GM21717 (cell line): Measurements from ENCODE around the gene HTATIP2.
"Not testable (repeated sequence)": the region's sequence is repeated elsewhere in the genome, so short reads cannot be mapped to it uniquely, and the experiment has no call there.

Experiments
- ATAC-seq: cut with Tn5 transposase; IDR thresholded peaks from one replicate; pipeline ENCODE4 v1.9.1; 2021; ENCODE audit warnings: mild to moderate bottlenecking, moderate library complexity; ENCODE audit not compliant: unreplicated experiment

Gene HTATIP2

GRCh38 chr11:20369826-20370225 lies 6.3 kb downstream of the HTATIP2 start:
- no peak for ATAC-seq

GRCh38 chr11:20372081-20372626 lies 8.6 kb downstream of the HTATIP2 start:
- no peak for ATAC-seq

DNA sequence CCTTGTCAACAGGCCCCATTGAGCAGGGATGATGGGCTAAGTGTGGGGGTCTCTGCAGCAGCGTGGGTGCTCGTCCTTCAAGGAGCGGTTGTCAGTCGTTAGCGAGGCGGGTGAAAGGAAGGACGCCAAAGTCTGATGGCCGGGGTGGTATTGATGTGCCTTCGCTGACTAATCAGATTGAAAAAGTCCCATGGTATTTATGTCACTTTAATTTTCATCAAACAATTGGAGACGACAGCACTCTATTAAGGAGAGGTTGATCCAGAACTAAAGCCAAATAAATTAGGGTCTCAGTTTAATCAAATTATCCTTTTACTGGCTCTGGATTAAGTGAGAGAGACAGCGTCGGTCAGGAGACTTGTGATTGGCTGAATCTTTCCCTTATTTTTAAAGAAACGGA lies 9.6 kb downstream of the HTATIP2 start:
- ATAC-seq: no peak

- ATAC-seq: no peak
Observed at GRCh38 chr11:20373568-20374209, 10.2 kb downstream of the HTATIP2 start.

DNA sequence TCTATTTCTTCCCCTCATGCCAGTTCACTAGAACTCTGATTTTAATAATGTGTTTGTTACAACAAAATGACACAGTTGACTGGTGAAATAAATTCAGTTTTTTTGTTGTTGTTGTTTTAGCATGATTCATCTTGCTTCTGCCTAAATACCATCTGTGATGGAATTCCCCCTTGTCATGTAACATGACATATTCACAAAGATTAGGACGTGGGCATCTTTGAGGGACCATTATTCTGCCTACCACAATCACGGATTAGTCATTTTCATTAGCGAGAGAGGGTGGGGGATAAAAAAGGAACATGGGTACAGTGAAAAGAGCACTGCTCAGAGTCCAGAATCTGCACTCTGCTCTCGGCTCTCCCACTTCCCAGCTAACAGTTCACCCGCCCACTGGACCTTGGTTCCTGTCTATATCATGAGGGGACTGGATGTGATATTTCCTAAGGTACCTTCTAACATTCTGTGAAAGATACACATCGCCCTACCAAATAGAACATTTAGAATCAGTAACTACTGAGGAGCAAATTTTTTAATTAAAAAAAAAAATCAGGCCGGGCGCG lies 11.3 kb downstream of the HTATIP2 start:
- no peak for ATAC-seq

GRCh38 chr11:20376162-20376730 lies 12.7 kb downstream of the HTATIP2 start:
- no peak for ATAC-seq

- not testable (repeated sequence) for ATAC-seq
Observed at GRCh38 chr11:20385996-20386395, 22.5 kb downstream of the HTATIP2 start.

DNA sequence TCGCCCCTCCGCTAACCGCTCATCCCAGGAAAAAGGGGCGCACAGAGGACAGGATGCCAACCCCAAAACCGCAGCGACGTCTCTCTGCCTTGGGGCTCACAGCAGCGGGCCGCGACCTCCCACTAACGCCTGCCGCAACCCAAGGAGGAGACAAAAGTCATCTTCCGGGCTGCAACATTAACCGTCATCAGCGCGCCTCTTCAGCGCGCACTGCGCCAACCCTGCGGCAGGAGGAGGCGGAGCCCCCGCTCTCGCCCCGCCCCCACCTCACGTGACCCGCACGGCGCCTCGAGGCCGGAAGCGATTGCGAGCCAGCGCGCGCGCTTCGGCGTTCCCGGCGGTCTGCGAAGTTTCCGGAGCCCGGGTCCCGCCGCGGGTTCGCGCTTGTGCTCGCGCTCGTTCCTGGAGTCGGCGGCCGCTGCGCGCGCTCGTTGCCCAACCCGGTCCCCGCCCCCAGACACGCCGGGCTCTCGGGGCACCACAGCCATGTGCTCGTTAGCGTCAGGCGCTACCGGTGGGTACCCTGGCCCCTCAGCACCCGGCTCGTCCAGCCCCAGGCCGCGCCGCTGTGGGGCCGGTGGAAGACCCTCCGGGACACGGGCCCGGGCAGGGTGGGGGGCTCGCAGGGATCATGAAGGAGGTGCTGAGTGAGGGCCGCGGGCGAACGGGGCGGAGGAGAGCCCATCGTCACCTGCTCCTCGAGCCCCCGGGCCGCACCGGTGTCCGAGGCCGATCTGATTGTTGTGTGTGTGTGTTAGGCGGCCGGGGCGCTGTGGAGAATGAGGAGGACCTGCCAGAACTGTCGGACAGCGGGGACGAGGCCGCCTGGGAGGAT lies 24.0 kb downstream of the HTATIP2 start, which contains the start of gene PRMT3:
PRMT3 (plus strand) TSS at position 456 of the 835 bp plus-strand sequence; CDS start at position 487, 31 bp downstream.
- ATAC-seq: peak; percentile 79

DNA sequence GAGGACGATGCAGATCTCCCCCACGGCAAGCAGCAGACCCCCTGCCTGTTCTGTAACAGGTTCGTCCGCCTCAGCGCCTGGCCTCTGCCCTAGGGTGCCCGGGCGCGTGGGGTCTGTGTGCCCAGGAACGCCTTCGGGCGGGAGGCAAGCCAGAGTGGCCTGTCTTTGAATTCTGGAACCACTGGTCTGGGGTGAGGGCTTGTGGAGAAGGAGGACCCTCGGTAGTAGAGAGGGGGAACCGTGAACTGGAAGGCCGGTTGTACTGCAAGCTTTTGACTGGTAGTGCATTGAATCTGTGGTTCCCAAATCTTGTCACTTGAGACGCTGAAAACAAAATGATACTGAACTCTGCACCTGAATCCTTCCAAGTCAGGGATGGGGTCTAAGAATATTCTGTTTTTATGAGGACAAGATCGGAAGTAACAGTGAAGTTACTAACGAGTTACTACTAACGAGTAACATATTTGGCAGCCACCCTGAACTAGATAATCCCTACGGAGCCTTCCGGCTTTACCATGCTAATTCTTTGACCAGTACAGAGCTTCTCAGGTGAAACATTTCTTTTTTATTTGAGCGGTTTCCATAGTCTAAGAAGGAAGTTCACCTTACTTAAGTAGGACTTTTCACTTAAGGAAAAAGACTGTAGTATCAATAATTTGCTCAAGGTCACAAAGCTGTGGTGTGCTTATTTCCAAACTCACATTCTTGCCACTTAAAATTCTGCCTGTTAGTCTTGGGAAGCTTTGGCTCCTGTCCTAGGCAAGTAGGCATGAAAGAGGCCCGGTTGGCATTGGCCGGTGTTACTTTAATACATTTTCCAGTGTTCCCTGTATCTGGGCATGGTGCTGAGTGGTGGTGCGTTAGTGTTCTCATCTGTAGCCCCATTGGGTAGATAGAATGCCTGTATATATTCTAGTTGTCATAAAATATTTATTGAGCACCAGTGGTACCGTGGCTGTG lies 24.9 kb downstream of the HTATIP2 start:
- ATAC-seq: peak; percentile 24

- peak; percentile 72 for ATAC-seq
Observed at GRCh38 chr11:20397281-20397680, 33.8 kb downstream of the HTATIP2 start.

- no peak for ATAC-seq
Observed at GRCh38 chr11:20399498-20399897, 36.0 kb downstream of the HTATIP2 start.

DNA sequence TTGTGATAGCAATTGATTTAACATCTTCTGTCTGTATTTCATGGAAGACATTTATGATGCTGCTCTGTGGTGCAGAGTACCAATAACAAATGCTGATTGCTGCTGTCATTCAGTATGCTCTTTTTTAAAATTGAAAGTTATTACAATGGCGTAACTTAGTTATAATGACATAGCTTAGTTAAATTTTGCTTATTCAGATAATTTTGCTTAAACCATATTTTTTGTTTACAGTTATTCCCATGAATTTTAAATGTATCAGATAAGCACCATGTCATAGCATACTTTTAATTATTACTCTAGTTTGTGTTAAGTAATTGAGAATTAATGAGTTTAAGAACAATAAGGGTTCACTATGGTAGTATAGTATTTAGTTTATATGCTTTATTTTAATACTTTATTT lies 39.5 kb downstream of the HTATIP2 start:
- no peak for ATAC-seq

DNA sequence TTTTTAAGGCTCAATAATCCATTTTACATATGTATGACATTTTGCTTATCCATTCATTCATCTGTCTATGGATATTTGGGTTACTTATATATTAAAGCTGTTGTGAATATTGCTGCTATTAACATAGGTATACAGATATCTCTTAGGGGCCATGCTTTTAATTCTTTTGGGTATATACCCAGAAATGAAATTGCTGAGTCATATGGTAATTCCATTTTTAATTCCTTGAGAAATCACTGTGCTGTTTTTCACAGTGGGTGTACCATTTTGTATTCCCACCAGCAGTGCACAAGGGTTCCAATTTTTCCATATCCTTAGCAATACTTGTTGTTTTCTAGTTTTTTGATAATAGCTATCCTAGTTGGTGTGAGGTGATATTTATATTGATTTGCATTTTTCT lies 43.0 kb downstream of the HTATIP2 start:
- ATAC-seq: no peak

DNA sequence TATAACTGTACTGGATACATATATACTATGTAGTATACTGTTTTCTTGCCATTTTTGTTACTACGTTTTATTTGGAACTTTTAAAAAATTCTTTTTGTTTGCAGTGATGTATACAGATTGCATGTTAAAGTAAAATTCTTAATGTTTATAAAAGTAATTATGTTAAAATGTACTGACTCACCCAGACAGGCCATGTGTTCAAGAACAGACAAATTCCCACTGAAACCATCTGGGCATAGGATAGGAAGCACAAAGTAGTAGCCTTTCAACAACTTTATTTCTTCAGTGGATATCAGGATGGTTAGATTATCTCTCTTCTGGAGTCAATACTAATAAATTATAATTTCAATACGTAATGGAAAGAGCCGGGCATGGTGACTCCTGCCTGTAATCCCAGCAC lies 43.8 kb downstream of the HTATIP2 start:
- no peak for ATAC-seq

DNA sequence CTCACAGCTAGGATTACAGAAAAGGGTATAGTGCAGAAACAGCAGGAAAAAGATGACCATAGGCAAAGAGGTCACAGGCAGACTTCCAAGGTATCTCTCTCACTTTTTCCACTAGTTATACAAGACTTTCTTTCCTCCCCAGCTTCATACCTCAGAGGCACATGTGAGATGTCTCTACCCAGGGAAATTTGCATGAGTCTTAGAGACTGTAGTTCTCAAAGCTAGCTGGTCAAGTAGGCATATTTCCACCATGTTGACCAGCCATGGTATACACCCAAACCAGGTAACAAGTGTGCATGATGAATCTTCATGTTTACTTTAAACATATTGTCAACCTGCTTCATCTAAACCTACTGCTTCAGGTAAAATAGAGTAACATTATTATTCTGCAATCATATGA lies 51.9 kb downstream of the HTATIP2 start:
- ATAC-seq: no peak

DNA sequence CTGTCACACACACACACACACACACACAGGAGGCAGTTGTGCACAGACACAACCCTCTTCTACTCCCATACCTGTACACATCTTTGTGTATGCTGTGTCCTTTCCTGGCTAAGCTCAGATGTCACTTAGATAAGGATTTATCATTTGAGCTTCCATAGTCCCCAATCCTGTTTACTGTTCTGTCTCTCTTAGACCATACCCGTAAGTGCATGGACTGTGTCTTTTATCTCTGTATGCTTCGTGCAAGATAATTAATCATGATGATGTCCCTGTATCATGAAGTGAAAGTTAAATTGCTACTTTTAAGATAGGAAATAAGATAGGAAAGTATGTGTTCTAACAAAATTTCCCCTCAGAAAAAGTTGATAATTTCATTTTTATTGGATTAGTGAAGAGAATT lies 54.3 kb downstream of the HTATIP2 start:
- ATAC-seq: no peak

DNA sequence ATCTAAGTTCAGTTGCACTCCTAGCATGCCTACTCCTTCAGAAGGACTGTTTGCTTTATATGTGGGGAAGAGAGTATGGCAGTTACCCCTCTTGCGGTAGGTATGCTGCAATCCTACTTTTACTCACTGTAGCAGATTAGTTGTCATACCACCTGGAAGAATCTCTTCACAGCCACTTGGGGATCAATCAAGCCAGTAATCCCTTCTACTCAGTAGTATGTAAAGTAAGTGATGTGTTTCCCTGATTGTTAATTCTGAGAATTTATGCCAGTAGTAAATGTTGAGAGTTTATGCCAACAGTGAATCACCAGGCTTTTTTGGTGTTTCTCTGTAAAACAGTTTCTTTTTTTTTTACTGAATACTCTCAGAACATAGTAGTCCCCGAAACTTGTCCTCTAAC lies 58.4 kb downstream of the HTATIP2 start:
- no peak for ATAC-seq

- ATAC-seq: no peak
Observed at GRCh38 chr11:20429216-20429615, 65.7 kb downstream of the HTATIP2 start.
